ENCODE data around the gene ADAM11. TPM values are rescaled to one million over a fixed set of nuclear protein-coding genes. Genes with fewer than 3 reads are reported as not detected.

Gene ADAM11
- total RNA-seq, 1 donor from 2014 or later = 6.0 TPM

- H3K36me3 Mint-ChIP-seq (ENCODE audit: low read depth) = no peaks in the 10 kb centered on the region
- no peak for DNase-seq (ENCODE audit: low read depth, low spot score)
- peak overlapping the region; percentile 98 for H3K4me3 Mint-ChIP-seq
- H3K4me1 Mint-ChIP-seq = peaks cover 48% of the 10 kb centered on the region
- no peak for TF ChIP-seq CTCF (conservative IDR thresholded peaks at IDR 0.05)
- no peaks in the 10 kb centered on the region for H3K27me3 Mint-ChIP-seq (ENCODE audit: low read depth)
- H3K27ac Mint-ChIP-seq (ENCODE audit: unreplicated experiment) = peak overlapping the region; percentile 19
- no peaks in the 10 kb centered on the region for H3K9me3 Mint-ChIP-seq
Measured at GRCh38 chr17:44831371-44831770, 72.6 kb downstream of the ADAM11 start.

Other genes with a start within 250 kb of the ADAM11 start
- gene FZD2, start 201.5 kb upstream of the ADAM11 start, total RNA-seq = 93.5 and 96.2 TPM in 2 replicates
- 0.70 and 1.3 TPM in 2 replicates for gene MEIOC, start 102.5 kb upstream of the ADAM11 start, total RNA-seq
- gene CCDC43, start 69.2 kb upstream of the ADAM11 start, total RNA-seq = 29.0 and 32.8 TPM in 2 replicates
- gene DBF4B, start 50.3 kb upstream of the ADAM11 start, total RNA-seq = 50.2 and 51.1 TPM in 2 replicates
- 143 and 145 TPM in 2 replicates for gene GJC1, start 71.3 kb downstream of the ADAM11 start, total RNA-seq
- not detected in 2 replicates for gene HIGD1B, start 88.9 kb downstream of the ADAM11 start, total RNA-seq
- gene EFTUD2, start 140.5 kb downstream of the ADAM11 start, total RNA-seq = 192 and 196 TPM in 2 replicates
- not detected in 2 replicates for gene GFAP, start 156.5 kb downstream of the ADAM11 start, total RNA-seq
- gene KIF18B, start 188.8 kb downstream of the ADAM11 start, total RNA-seq = 87.3 and 93.1 TPM in 2 replicates
- gene C1QL1, start 209.3 kb downstream of the ADAM11 start, total RNA-seq = 7.1 and 7.7 TPM in 2 replicates

Measured in neural crest cell (in vitro differentiated cells).